GM13976 (cell line): ENCODE measurements around the gene STXBP2.
"Not testable (repeated sequence)": the region's sequence is repeated elsewhere in the genome, so short reads cannot be mapped to it uniquely, and the experiment has no call there.

Source experiments
- DNase-seq: peaks from one replicate; pipeline ENCODE4 v3.0.0; 2012; ENCODE audit warnings: low spot score
- in situ Hi-C: fragments of 300-500 bp; cut with MboI; formaldehyde crosslinking; loops from one replicate; pipeline ENCODE4 v1.12.0; 2022; ENCODE audit warnings: low sequenced_read_pairs, mixed read lengths, inconsistent platforms; ENCODE audit not compliant: unreplicated experiment
- TF ChIP-seq, protein P1 (sequence below): IDR thresholded peaks from 2 replicates; pipeline ENCODE4 v1.5.1; 2012; ENCODE audit warnings: borderline replicate concordance, mild to moderate bottlenecking; ENCODE audit not compliant: insufficient read depth; ENCODE audit errors: extremely low read depth, missing control alignments, control extremely low read depth

STXBP2 gene

DNA sequence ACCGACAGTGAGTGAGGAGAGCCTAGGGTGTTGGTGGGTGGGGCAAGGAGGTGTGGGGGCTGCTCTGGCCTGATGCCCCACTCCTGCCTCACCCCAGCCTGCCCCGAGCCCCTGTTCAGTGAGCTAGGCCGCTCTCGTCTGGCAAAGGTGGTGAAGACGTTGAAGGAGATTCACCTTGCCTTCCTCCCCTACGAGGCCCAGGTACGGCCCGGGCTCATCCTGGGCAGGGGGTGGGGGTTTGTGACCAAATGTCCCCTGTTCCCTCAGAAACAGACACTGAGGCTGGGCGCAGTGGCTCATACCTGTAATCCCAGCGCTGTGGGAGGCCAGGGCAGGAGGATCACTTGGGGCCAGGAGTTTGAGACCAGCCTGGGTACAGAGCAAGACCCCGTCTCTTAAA, 3.9 kb downstream of the STXBP2 start:
- DNase-seq = no peak
- in situ Hi-C loops = no loop called here
- TF ChIP-seq, protein P1, sequence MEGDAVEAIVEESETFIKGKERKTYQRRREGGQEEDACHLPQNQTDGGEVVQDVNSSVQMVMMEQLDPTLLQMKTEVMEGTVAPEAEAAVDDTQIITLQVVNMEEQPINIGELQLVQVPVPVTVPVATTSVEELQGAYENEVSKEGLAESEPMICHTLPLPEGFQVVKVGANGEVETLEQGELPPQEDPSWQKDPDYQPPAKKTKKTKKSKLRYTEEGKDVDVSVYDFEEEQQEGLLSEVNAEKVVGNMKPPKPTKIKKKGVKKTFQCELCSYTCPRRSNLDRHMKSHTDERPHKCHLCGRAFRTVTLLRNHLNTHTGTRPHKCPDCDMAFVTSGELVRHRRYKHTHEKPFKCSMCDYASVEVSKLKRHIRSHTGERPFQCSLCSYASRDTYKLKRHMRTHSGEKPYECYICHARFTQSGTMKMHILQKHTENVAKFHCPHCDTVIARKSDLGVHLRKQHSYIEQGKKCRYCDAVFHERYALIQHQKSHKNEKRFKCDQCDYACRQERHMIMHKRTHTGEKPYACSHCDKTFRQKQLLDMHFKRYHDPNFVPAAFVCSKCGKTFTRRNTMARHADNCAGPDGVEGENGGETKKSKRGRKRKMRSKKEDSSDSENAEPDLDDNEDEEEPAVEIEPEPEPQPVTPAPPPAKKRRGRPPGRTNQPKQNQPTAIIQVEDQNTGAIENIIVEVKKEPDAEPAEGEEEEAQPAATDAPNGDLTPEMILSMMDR = no peak

DNA sequence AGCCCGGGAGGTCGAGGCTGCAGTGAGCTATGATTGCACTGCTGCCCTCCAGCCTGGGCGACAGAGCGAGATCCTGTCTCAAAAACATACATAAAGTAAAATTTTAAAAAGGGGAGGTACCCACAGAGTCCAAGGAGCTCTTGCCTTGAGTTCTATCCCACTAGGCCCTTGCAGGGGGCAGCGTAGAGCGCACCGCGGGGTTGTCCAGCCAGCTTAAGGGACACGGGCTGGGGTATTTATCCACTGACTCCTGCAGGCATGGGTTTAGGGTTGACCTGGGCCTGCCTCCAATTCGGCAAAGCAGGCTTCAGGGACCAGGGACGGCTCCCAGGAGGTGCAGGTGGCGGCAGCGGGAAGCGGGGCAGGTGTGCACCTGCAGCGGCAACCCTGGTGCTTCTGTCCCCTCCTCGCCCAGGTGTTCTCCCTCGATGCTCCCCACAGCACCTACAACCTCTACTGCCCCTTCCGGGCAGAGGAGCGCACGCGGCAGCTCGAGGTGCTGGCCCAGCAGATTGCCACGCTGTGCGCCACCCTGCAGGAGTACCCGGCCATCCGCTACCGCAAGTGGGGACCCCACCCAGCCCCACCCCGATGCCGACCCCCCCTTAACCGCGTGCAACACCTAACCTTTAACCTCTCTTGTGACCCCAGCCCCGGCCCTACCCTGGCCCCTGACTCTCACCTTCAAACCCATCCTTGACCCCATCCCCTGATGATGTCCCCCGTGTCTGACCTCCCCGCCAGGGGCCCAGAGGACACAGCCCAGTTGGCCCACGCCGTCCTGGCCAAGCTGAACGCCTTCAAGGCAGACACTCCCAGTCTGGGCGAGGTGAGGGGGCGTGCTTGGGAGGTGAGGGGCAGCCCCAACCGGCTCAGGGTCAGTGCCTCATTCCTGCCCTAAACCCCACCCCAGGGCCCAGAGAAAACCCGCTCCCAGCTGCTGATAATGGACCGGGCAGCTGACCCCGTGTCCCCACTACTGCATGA, 4.7 kb downstream of the STXBP2 start:
- in situ Hi-C loops = no loop called here
- DNase-seq = no peak
- TF ChIP-seq, protein P1 = no peak

DNA sequence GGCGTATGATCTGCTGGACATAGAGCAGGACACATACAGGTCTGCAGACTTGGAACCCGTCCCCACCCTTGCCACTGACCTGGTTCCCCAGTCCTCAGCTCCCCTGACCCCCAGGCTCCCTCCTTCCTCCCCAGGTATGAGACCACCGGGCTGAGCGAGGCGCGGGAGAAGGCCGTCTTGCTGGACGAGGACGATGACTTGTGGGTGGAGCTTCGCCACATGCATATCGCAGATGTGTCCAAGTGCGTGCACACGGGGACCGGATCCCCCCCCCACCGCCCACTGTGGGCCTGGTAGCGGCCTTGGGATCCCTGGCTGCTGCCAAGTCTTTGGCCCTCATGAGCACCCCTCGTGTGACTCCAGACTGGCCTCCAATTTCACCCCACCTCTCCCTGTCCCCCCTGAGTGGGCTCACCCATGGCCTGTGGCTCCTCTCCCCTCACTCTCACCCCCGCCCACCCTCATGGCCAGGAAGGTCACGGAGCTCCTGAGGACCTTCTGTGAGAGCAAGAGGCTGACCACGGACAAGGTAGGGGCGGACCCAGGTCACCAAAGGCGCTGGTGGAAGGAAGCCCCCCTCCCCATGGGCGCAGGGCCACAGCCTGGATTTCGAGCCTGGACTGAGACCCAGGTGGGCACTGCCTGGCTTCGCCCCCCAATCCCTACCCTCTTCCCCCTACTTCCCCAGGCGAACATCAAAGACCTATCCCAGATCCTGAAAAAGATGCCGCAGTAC, 5.6 kb downstream of the STXBP2 start:
- DNase-seq = no peak
- in situ Hi-C loops = no loop called here
- TF ChIP-seq, protein P1 = no peak

DNA sequence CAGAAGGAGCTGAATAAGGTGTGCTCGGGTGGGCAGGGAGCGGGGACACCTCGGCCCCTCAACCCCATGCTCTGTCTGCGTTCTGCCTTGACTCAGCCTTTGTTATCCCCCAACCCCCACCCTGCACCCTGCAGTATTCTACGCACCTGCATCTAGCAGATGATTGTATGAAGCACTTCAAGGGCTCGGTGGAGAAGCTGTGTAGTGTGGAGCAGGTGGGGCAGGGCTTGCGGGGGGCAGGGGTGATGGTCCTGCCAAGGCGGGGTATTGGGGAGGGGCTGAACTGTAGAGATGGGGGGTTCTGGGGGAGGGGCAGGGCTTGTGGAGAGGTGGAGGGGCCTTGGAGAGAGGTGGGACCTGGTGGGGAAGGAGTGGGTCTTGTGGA, 6.1 kb downstream of the STXBP2 start:
- TF ChIP-seq, protein P1 = no peak
- in situ Hi-C loops = no loop called here
- DNase-seq = no peak

DNA sequence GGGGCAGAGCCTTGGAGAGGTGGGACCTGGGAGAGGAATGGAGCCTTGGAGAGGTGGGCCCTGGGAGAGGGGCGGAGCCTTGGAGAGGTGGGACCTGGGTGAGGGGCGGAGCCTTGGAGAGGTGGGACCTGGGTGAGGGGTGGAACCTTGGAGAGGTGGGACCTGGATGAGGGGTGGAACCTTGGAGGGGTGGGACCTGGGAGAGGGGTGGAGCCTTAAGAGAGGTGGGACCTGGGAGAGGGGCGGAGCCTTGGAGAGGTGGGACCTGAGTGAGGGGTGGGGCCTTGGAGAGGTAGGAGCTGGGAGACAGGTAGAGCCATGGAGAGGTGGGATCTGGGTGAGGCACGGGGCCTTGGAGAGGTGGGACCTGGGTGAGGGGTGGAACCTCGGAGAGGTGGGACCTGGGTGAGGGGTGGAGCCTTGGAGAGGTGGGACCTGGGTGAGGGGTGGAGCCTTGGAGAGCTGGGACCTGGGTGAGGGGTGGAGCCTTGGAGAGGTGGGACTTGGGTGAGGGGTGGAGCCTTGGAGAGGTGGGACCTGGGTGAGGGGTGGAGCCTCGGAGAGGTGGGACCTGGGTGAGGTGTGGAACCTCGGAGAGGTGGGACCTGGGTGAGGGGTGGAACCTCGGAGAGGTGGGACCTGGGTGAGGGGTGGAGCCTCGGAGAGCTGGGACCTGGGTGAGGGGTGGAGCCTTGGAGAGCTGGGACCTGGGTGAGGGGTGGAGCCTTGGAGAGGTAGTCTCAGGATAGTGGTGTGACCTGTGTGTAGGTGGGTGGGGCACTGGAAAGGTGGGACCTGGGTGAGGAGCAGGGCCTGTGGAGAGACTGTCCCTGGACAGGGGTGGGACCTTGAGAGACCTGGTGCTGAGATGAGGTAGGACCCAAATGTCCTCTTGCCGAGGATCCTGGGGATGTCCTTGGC, 7.0 kb downstream of the STXBP2 start:
- DNase-seq = peak; percentile 62
- in situ Hi-C loops = not testable (repeated sequence)

DNA sequence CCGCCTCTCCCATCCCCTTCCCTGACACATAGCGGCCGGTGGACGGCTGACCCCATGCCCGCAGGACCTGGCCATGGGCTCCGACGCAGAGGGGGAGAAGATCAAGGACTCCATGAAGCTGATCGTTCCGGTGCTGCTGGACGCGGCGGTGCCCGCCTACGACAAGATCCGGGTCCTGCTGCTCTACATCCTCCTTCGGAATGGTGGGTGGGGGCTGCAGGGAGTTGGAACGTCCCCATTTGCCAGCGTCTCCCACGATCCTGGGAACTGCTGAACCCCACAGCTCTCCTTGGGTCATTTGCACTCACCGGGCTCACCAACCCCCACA, 7.6 kb downstream of the STXBP2 start:
- TF ChIP-seq, protein P1 = no peak
- in situ Hi-C loops = no loop called here
- no peak for DNase-seq
